NCI-H2227 treated with DMSO at 0.1 percent for 48 hours (cell line): ENCODE measurements around the gene HUS1B.
"Not testable (repeated sequence)": the region's sequence is repeated elsewhere in the genome, so short reads cannot be mapped to it uniquely, and the experiment has no call there.

Source experiments
- DNase-seq: peaks from one replicate; lab custom pipeline; 2025; lab: John Stamatoyannopoulos, UW

HUS1B gene

DNA sequence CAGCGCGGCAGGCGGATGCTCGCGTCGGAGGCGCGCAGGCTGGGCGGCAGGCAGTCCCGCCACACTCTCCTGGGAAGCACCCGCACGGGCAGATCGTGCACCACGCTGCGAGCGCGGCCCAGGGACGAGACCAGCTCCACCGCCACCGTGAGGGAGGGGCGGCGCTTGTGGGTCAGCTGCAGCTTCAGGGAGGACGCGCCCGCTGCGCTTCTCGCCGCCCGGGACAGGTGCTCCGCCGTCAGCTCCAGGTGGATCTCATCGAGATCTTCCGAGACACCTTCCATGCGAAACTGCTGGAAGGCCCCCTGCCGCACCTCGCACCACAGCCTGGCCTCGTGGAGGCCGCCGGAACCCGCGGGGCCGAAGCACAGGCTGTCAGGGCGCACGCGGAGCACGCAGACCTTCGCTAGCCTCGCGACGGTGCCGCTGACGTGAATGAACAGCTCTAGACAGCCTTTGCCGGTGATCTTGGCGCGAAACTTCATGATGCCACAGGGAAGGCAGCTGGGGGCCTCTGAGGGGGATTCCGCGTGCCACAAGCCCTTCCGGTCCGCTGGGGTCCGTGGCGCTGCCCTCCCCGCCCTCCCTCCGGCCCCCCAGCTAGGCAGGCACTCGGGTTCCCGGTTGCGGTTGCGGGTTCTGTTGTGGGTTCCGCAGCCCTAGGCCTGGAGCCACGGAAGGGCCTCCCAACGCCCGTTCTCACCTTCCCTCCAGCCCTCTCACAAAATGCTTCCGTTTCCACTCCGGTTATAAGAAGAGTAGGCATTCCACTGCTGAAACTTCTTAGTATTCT lies at the start of gene HUS1B:
HUS1B (minus strand) TSS at position 641 of the 793 bp plus-strand sequence; CDS start at position 485, 156 bp downstream.
- no peak for DNase-seq

DNA sequence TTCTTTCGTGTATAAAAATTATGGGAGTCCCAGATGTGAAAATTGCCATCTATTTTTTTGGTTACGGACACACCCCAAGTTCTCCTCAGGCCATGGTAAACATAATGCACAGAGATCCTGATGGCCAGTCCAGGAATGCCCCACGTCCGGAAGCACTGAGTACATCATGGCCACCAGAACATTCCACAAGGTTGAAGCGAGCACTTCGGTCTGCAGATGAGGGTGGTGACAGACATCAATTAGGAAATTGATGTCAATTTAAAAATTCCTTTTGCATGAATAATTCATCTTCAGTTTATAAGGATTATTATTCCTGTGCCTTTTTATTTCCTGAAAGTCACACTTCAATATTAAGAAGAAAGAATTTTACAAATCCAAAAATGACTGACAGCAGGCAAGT lies 49.2 kb upstream of the HUS1B start:
- no peak for DNase-seq

DNA sequence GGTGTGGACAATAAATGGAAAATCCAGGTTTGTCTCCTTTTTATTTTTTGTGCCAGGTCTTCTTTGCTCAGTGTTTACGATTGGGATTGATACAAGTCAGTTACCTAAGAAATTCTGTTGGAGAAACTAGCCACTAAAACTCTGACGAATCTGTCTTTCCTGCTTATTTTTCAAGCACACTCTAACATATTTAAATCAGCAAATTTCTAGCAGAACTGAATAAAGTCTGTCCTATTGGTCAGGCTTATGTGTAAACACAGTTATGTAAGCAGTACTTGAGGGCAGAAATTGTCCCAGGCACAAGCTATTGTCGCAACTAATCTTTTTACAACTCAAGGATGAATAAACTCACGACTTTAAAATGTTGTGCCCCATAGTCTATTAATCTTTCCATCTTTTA lies 48.1 kb upstream of the HUS1B start:
- no peak for DNase-seq

DNA sequence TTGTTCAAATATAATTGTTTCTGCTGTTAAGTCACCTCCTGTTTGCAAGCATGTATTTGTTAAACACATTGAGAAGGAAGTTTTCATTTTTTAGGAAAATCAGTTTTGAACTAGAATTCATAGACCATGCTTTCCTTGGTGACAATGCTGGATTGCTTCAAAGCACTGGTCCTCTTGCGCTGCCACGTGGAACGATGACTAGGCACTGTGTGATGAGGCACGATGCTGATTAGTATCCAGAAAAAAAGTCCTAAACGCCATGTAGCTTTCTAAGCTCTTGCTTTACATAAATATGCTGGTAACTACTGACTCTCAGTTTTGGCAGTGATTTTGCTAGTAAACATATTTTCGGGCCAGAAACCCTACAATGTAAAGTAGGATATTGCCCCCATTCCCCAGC lies 47.1 kb upstream of the HUS1B start:
- DNase-seq: no peak

DNA sequence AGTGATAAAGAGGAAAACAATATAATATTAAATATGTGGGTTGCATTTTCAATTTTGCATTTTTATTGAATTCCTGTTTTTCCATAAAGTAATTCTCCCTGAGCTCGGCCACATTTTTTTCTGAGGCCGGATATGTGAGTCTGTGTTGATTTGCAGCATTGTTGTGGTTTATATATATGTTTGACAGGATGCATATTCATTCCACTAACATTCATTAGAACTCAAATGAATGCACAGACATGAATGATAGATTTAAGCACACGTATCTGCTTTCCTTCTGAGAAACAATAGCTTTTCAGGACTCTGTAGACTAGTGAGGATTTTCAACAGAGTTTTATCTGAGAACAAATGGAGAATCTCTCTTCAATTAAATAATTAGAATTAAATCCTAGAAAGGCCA lies 46.7 kb upstream of the HUS1B start:
- DNase-seq: no peak

DNA sequence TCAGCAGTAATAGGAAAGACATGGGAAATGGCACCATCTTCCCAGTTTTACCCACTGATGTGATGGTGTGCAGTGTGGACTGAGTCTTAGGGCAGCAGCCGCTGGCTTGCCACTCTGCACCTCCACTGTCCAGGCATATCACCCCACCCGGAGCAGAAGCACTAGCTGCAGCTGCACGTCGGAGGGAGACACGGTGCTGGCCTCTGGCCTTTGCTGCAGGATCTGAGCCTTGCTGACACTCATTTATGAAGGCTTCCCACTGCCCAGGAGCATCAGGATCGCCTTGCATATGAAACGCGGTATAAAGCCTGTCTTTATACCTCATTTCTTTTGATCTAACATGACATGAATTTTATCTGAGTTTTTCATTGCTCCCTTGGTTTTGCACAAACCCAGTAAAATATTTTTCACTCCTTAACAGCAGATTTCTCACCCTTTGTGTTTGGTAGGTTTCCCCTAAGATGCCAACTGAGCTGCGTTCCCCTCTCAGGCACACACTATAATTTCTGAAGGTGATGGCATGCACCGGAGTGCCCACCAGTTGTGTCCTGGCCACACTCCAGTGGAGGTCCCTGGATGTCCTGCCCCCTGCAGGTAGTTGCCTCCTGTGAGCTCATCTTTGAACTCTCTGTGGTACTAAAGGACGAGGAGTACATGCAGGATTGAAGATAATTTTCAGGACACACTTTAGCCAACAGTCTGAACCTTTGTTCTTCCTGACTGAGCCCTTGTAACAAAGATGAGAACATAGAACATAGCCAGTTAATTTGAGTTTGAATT lies 45.0 kb upstream of the HUS1B start:
- DNase-seq: peak; percentile 14

DNA sequence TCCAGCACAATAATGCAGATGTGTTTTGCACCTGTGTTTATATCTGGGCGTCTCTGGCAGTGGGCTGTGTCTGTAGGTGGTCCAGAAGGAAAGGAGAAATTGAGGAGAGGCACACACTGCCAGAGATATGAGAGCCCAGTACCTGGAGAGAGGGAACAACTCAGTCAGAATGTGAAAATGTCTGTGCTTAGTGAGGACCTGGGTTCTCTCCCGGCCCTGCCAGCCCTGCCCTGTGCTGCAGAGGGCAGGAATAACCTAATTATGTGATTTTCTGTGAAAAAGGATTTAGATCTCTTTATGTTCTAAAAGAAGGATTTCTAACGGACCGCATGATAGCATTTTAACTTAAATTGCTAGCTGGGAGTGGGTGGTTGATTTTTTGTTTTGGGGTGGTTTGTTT lies 44.3 kb upstream of the HUS1B start:
- DNase-seq: no peak

DNA sequence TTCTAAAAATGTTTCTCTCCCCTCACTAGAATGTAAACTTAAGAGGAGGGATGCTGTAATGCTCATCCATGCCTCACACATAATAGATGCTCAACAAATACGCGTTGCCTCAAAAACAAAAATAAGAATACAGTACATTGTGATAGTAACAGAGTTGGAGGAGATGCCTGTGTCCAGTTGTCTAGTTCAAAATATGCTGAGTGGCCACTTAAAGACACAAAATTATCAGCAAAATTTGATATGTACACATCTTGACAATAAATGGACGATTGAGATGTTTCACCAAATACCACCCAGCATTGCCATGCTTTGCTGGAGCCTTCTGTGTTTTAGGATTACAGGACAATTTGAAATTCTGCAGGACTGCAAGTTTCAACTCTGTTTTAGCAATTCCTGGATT lies 43.6 kb upstream of the HUS1B start:
- DNase-seq: no peak

DNA sequence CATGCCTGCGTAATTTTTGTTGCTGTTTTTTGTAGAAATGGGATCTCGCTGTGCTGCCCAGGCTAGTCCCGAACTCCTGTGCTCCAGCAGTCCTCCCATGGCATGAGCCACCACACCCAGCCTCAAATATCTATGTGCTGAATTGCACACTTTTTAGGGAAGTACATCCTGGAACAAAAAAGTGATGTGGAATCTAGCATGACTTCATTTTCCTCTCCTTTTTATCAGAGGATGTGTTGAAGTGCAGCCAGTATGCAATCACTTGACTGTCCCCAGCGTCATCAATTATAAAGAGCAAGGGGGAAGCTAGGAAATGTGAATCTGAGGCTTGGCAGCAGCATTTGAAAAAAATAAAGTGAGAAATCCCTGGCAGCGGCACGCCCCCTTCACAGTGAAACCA lies 42.4 kb upstream of the HUS1B start:
- DNase-seq: peak; percentile 33

DNA sequence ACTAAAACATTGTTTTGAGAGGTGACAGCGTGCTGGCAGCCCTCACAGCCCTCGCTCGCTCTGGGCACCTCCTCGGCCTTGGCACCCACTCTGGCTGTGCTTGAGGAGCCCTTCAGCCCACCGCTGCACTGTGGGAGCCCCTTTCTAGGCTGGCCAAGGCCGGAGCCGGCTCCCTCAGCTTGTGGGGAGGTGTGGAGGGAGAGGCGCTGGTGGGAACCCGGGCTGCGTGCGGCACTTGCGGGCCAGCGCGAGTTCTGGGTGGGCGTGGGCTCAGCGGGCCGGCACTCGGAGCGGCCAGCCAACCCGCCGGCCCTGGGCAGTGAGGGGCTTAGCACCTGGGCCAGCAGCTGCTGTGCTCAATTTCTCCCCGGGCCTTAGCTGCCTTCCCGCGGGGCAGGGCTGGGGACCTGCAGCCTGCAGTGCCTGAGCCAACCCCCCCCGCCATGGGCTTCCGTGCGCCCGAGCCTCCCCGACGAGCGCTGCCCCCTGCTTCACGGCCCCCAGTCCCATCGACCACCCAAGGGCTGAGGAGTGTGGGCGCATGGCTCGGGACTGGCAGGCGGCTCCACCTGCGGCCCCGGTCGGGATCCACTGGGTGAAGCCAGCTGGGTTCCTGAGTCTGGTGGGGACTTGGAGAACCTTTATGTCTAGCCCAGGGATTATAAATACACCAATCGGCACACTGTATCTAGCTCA lies 37.7 kb upstream of the HUS1B start:
- DNase-seq: not testable (repeated sequence)

DNA sequence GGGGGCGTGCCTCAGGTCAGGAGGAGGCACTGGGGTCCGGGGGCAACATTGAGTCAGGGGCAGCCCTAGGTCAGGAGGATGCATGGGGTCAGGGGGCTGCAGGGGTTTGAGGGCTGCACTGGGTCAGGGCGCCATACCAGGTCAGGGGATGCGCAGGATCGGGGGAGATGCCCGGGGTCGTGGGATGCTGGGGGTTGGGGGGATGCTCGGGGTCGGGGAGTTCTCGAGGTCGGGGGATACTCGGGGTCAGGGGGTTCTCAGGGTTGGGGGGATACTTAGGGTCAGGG lies 36.8 kb upstream of the HUS1B start:
- no peak for DNase-seq

DNA sequence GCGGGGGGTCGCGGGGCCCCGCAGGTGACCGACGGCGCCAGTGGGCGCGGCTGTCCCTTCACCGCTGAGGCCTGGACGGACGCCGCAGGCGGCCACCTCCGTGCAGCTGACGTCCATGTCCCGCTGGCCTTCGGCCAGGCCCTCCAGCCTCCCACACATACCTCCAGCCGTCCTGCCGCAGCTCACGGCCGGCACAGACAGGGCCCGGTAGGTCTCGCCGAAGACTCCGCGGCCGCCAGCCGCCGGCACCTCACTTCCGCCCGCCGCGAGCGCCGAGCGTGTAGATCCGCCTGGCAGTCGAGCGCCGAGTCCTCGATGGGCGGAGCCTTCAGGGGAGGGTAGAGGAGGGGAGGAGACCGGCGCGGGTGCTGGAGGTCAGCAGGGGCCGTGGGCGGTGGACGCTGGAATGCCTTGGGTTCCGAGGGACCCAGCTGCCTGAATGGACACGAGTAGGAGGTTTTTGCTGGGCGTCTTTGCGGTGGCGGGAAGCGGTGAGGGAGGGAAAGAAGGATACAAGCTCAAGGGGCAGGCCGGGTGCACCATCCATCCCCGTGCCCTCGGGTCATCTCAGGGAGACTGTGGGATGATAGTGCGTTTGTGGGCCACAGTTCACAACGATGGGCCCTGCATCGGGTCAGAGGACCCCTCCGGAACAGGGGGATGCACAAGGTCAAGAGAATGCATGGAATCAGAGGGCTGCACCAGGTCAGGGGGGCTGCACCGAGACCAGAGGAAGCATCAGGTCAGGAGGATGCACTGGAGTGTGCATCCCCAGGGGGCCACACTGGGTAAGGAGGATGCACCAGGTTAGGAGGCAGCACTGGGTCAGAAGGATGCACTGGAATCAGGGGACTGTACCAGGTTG lies 36.2 kb upstream of the HUS1B start, which contains the start of gene EXOC2:
EXOC2 (minus strand) TSS at position 282 of the 865 bp plus-strand sequence. CDS start 55,321 bp downstream, outside the sequence.
- DNase-seq: peak; percentile 73

DNA sequence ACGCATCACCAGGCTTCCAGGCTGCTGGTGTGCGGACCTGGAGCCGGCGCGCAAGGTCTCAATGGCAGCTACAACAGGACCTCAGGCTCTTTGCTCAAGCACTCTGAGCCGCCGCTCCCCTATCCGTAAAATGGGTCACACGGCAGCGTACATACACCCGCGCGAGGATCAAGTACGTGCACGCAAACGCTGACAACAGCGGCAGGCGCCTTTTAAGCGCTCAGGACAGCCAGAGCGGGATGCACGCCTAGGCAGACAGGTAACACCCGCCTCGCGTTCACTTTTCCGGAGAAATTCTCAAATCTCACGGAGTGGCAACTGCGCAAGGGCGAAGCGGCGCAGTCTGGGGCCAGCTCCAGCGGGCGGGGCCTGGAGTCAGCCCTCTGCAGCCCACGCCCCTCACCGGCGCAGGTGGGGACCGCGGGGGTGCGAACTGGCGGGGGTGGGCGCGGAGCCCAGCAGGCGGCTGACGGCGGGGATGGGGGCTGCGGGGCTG lies 35.5 kb upstream of the HUS1B start:
- DNase-seq: peak; percentile 46

DNA sequence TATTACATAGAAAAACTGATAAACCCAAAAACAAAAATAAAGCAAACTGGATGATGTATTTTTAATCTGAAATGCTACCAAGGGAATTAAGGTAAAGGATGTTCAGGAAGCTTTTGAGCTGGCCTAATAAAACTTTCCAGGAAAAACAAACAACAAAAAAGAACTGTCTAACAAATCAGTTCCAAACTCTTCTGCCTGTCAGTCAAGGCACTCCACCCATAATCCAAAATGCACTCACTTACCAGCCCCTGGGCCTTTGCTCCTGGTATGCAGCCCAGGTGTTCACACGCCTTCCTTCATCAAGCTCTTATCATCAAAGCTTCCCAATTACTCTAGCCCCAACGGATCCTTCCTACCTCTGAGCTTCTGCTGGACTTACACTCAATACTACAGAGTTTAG lies 32.3 kb upstream of the HUS1B start:
- DNase-seq: no peak

DNA sequence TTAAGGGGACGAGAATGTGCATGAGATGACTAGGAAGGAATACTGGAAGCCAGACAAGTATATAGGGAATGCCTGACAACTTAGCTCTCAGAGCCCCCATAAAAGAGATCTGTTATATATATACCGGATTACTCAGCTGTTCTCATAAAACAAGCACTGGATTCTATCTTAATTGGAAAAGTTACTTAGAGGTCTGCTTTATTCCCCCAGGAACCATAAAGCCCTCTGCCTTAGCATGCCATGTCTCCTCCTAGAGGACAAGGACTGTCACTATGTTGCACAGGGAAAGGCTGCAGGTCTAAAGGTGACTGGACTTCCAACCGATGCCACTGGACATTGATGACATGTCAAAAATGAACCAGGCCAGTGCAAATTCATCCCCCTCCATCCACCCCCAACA lies 29.6 kb upstream of the HUS1B start:
- no peak for DNase-seq

DNA sequence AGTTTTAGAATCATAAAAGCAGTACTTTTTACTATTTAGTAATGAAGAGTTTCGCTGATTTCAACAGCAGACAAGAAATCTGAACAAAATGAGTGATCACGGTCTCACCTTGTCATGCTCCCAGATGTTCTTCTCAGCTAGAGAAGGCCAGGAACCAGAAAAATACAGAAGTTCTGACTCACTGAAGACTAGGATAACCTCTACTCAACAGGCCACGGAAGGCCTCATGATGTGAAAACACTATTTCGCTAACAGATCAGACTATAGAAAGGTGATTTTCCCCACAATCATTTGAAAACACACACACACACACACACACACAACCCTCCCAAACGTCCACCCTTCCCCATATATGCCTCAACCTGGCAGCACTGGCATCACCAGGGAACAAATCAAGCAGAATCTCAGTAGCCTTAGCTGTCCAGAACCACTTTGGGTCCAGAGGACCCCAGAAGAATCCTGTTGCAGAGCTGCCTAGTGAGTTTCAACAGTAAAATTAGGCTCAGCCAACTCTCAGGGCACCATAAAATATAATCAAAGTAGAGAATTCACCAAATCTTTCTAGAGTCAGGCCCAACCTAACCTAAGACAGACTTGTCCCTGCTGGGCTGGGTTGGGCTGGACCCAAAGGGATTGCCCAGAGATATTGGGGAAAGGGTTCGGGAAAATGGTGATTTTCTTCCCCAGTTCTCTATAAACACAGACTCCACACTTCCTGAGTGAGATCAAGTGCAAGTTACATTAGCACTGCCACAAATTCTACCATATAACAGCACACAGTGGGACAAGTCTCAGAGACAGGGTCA lies 28.1 kb upstream of the HUS1B start:
- DNase-seq: no peak

DNA sequence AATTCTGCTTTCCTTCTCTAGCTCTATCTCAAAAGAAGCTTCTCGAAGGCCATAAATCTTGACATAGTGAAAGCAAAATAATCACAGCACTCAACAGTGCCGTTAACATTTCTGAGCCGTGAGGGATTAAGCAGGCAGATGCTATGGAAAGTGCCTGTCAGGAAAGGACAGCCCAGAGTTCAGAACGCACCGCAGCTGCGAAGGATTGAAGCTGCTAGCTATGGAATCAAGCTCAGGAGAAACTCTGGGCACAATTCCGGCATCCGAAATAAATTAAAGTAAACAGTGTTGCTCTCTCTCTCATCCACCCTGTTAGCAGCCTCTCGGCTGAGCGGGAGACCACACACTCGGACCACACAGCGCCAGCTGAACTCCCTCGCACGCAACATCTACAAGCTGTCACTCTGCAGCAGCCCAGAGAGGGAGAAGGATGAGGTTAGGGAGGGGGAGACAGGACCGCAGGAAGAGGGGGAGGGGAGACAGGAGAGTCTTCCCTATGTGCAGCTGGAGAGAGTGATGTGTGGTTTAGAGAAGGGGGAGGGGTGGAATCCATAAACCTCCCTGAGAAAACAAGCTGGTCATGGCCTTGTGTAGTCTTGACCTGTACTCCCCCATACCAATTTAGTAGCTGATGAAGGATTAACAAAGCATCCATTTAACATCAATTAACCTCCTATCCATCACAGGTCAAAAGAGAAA lies 27.0 kb upstream of the HUS1B start:
- peak; percentile 89 for DNase-seq

DNA sequence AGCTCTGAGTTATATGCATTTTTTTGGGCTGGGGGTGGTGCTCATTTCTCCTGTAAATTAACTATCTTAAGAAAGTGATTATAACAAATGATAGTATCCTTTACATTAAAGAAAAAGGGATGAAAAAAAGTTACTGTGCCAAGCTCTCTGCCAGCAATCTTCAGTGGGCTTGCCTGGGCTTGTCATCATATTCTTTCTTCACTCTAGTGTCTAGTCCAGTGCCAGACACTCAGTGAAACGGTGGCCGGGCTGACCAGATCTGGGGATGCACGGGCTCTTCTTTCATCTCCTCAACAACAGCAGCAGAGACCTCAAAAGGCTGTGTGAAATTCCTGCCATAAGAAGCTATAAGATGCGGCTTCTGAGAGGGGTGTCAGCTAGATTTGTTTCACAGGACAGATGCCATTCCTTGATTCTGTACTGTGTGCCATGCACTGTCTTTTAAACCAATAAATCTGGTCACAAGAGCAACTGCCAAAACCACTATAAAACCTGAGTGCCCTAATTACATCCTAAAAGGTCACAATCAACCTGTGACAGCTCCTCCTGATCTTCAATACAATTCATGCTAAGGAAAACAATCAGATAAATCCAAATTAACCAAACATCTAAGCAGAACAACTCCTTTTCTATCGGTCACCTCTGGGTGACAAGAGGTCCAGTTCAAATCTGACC lies 23.9 kb upstream of the HUS1B start:
- no peak for DNase-seq

DNA sequence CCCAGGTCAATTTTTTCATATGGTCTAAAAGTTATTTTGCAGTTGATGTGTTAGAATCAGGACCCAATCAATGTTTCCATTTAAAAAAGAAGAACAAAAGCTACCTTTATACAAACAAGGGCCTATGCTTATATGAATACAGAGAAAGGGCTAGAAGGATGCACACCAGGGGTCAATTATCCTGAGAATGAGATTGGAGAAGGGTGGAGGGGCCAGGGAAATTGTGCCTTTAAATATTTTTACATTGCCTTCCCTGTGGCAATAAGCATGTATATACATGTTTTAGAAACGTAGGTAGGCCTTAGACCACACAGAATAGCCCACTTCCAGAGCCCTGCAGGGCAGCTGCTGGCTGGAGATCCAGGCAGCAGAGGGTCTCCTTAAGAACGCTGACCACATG lies 23.4 kb upstream of the HUS1B start:
- no peak for DNase-seq

DNA sequence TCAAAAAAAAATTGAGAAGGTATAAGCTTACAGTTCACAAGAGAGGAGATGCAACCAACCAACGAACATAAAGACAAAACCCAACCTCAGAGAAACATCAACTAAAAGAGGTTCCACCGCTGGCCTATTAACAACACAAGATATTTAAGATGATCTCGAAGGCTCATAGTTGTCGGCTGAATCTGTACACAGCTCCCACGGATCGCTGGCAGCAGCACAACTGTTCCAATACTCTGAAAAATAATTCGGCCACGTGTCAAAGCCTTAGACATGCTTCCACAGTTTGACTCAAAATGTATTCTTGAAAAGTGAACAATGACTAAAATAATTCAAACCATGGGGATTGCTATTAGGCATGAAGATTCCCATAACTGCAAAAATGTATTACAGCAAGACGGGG lies 22.4 kb upstream of the HUS1B start:
- no peak for DNase-seq
